Raji (cell line): Measurements from ENCODE around the gene KDM4C.

Experiments
- POLR2A ChIP-seq: IDR thresholded peaks from 2 replicates; pipeline ENCODE4 v1.6.1; 2011; ENCODE audit warnings: low read depth, low read length, control low read depth; ENCODE audit not compliant: insufficient read depth

KDM4C gene

GRCh38 chr9:7147121-7148090, 389.6 kb downstream of the KDM4C start:
- no peak for TF ChIP-seq POLR2A

DNA sequence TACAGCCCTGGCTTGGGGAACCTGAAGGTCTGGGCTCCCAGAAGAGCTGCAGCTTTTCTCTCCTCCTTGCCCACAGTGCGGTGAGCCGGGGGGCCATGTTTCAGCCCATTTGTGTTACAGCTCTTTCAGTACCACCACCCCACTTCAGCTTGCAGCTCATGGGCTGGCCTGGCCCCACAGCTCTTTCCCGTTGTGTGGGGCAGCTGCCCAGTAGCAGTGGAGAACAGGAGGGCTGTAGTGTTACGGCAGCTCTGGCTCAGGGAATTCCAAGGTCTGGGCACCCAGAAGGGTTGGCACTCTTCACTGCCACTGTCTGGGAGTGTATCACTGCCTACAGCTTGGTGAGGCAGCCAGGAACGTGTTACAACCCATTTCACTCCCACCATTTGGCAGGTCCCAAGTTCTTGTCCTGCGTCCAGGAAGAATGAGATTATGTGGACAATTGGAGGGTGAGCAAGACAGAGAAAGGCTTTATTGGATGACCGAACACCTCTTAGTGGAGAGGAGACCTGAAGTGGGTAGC, 390.5 kb downstream of the KDM4C start:
- no peak for TF ChIP-seq POLR2A

- TF ChIP-seq POLR2A: no peak
These were observed 391.5 kb downstream of the KDM4C start for GRCh38 chr9:7149258-7149657.

DNA sequence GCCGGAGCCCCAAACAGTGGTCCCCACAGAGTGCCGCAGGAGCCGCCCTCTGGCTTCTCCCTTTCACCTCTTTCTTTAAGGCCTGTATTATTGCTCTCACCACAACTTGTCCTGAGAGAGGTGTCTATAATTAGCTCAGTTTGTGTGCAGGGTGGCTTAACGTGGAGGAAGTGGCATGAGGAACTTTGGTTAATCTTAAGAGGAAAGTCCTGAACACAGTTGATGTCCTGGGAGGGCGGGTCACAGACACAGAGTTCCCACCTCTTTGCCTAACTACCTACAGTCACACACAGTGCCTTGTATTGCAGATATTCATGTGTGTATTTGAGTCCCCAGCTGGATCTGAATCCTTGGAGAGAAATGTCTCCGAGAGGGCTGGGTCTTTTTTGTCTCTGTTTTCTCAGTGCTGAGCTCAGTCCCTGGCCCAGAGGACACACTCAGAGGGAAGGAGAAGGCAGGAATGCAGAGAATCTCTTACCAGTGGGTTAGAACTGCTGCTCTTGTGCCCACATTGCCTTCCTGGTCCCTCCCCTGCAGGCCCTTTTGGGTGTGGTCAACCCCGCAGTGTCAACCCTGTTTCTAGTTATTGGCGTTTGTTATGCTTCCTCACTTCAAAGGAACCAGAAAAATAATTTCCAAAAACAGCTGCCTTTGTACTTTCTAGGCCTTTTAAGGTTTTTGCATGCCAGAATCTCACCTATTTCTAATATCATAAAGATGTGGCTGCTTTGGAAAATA, 392.5 kb downstream of the KDM4C start:
- TF ChIP-seq POLR2A: no peak

DNA sequence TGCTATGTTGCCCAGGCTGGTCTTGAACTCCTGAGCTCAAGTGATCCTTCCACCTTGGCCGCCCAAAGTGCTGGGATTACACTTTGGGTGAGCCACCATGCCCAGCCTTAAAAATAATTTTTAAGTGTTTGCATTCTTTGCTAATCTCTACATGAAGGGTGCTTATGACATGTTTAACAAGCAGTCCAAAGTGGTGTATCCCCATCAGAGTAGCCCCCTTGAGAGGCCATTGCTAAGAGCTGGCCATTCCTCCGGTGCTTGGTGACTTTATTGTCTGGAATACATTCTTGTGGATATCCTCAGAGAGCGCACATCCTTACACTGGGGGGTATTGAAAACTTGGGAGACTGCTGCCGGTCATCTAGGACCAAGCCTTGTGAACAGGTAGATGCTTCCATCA, 395.4 kb downstream of the KDM4C start:
- no peak for TF ChIP-seq POLR2A

GRCh38 chr9:7153566-7153965, 395.8 kb downstream of the KDM4C start:
- TF ChIP-seq POLR2A: no peak

DNA sequence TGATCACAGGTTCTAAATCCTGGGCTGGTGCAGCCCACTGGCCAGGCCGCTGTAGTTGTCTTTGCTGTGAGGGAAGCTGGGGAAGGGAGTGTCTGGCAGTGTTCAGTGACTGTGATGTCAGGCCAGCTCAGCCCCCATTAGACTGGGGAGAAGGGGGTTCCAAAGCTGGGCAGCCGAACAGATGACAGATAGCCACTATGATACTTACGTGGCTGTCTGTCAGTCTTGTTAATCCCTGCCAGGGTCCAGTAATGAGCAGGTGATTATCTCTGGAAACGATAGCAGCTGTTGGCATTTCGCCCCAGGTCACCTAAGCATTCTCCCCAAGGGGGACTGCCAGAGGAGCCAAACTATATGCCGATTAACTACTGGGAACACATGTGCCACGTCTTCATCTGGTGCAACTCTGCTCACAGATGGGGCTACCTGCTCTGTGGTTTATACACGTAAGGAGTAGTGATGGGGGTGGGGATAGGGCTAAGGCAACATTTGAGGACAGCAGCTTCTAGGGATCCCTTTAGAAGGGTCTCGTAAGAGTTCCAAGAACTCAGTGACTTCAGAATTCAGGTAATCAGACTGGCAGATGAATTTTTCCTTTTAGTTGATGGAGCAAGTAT, 396.3 kb downstream of the KDM4C start:
- no peak for TF ChIP-seq POLR2A

DNA sequence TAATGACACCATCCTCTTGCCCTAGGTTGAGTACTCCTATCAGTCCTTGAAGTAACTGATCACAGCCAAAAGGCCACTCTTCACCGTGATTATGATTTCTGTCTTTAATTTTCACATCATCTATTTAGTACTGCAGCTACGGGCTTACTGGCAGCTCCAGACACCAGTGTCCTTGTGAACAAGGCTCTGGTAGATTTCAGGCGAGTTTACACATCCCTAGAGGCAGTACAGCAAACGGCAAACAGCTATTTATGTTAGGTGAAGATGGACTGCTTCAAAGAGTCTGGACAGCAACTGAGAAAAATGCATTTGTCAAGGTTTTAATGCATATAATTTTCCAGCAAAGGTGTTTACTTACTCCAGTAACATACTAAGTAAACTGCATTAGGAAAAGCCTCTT, 396.9 kb downstream of the KDM4C start:
- TF ChIP-seq POLR2A: no peak

GRCh38 chr9:7161469-7161868, 403.7 kb downstream of the KDM4C start:
- TF ChIP-seq POLR2A: no peak

GRCh38 chr9:7163932-7164331, 406.2 kb downstream of the KDM4C start:
- TF ChIP-seq POLR2A: no peak

DNA sequence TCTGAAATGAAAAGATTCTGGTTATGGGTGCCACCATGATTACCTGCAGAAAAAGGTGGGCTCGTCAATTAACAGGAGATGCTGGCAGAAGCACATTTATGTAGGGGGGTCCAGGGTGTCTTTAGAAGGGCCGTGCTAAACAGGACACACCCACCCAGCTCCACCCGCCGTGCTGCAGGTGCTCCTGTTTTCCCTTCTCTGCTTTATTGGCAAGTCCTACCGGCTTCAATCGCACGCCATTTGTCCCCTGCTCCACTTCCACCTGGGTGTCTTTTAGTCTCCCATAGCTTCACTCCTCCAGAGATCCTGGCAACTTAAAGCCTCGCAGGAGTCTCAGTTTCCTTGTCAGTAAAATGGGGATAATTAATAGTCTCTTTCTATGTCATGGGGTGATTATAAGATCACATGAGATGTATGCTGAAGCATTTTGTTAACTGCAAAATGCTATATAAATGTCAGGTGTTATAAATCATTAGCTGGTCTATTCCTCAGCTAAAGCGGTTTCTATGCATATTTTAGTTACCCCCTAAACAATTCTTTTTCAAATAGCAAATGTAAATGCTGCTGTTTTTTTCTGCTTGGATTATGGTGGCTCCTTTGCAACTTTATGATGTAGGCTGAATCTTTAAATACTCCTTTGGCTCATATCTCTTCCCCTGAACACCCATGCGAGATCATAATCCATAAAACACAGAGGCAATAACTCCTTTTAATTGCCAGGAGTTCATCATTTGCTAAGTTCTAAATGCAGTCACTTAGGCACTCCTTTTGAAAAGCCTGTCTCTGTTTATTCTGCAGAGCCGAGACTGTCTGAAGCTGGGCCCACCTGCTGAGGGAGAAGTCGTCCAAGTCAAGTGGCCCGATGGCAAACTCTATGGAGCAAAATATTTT, 406.9 kb downstream of the KDM4C start:
- TF ChIP-seq POLR2A: no peak

DNA sequence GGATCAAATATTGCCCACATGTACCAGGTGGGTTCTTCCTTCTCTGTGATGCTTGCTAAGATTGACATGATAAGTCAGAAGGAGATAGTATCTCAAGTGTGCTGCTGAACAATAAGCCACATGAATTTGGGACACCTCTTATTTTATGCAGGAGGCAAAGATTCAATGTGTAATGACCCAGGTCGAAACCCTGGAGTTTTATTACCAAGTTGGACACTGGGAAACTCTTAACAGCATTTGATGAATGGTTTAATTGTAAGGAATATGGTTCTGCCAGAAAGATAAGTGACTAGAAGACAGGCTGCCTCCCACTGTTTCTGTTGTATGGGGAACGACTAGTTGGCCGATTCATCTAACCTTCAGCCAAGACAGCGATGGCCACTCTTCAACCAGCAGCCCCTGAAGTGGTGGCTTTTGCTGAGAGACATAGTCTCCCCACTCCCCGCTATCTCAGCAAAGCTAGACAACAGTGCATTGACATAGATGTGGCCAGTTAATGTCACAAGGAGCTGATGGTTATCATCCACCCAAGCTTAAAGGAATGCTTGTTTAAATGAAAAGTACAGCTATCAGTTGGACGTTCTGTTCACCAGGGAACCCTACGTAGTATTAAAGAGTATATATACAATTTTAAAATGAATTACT, 407.7 kb downstream of the KDM4C start:
- no peak for TF ChIP-seq POLR2A

GRCh38 chr9:7166074-7166473, 408.3 kb downstream of the KDM4C start:
- TF ChIP-seq POLR2A: no peak

DNA sequence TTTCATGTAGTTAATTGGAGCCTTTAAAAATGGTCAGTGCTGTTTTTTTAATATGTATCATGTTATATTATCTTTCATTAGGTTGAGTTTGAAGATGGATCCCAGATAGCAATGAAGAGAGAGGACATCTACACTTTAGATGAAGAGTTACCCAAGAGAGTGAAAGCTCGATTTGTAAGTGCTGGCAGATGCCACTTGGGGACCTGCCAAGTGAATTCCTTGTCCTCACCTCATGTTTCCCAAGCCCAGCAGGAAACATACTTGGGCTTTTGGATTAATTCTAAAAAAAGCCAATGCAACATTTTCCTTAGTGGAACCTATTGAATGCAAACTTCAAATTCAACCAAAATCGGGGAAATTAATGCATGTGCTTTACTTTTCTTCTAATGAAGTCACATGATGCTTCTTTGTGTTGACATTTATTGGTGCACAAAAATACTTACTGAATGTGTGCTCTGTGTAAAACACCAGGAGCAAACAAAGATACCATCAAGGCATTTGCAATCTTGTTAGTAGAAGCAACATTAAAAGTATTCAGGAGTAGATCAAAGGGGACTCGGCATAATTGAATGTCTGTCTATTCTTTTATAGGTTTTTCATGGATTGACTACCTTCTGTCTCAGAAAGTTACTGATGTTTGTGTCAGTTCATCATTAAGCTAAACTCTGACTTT, 412.1 kb downstream of the KDM4C start:
- TF ChIP-seq POLR2A: no peak
